Esophagus squamous epithelium (tissue), 4 donors: ENCODE data around the gene RNASE4.

ENCODE experiments used
- POLR2A ChIP-seq, 4 donors: fragments of 450-650 bp; IDR thresholded peaks; one replicate each; pipeline ENCODE4 v1.6.1; 2017; ENCODE audit warnings: antibody characterized with exemption in 4 of 4, mild to moderate bottlenecking in 4 of 4, moderate library complexity in 3 of 4
- TF ChIP-seq, protein P1 (sequence below), 6 experiments: fragments of 450-650 bp in 4 of 6; fragments of 200-600 bp in 2 of 6; sonication (generic) in 2 of 6; IDR thresholded peaks; one replicate each; pipeline ENCODE4 v1.5.1; 2016 to 2019; ENCODE audit warnings: antibody characterized with exemption in 6 of 6, mild to moderate bottlenecking in 4 of 6, moderate library complexity in 4 of 6

GRCh38 chr14:20667957-20668356 is 16.4 kb upstream of the RNASE4 start:
- TF ChIP-seq POLR2A (IDR thresholded peaks at IDR 0.05) = no peak
- TF ChIP-seq, protein P1, sequence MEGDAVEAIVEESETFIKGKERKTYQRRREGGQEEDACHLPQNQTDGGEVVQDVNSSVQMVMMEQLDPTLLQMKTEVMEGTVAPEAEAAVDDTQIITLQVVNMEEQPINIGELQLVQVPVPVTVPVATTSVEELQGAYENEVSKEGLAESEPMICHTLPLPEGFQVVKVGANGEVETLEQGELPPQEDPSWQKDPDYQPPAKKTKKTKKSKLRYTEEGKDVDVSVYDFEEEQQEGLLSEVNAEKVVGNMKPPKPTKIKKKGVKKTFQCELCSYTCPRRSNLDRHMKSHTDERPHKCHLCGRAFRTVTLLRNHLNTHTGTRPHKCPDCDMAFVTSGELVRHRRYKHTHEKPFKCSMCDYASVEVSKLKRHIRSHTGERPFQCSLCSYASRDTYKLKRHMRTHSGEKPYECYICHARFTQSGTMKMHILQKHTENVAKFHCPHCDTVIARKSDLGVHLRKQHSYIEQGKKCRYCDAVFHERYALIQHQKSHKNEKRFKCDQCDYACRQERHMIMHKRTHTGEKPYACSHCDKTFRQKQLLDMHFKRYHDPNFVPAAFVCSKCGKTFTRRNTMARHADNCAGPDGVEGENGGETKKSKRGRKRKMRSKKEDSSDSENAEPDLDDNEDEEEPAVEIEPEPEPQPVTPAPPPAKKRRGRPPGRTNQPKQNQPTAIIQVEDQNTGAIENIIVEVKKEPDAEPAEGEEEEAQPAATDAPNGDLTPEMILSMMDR (IDR thresholded peaks at IDR 0.05) = no peak
